Cortex of kidney (tissue), 1 donor: Measurements from ENCODE around the gene HECTD4.
"Not testable (repeated sequence)": the region's sequence is repeated elsewhere in the genome, so short reads cannot be mapped to it uniquely, and the experiment has no call there.

Experiments
- DNase-seq: peaks from one replicate; lab custom pipeline; 2025; lab: John Stamatoyannopoulos, UW

Gene HECTD4

DNA sequence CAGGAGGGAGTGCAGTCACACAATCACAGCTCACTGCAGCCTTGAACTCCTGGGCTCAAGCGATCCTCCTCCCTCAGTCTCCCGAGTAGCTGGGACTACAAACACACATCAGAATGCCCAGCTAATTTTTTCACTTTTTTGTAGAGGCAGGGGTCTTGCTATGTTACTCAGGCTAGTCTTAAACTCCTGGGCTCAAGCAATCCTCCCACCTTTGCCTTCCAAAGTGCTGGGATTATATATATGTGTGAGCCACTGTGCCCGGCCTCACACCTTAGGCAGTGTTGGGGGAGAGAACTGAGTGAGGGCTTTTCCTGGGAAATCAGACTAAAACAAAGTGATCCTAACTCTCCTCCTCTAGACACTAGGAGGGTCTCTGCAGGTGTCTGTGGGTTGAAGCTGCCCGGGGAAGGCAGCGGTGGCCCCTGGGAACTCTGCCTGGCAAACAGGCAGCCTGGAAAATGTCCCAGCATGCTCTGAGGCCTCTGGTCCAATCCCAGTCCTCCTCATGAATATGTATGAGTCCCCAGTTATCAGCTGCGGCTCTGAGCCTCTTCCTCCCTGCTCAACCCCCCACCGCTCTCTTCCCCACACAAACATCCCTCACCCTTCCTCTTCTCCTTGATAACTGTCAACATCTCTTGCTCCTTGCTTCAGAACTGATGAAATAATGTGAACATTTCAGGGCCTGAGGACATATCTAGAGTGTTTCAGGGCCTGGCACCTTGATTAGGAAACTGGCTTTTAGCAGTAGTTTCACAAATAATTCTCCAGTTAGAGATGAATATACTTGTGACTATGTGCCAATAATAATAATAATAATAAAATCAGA, 265.8 kb downstream of the HECTD4 start:
- no peak for DNase-seq

DNA sequence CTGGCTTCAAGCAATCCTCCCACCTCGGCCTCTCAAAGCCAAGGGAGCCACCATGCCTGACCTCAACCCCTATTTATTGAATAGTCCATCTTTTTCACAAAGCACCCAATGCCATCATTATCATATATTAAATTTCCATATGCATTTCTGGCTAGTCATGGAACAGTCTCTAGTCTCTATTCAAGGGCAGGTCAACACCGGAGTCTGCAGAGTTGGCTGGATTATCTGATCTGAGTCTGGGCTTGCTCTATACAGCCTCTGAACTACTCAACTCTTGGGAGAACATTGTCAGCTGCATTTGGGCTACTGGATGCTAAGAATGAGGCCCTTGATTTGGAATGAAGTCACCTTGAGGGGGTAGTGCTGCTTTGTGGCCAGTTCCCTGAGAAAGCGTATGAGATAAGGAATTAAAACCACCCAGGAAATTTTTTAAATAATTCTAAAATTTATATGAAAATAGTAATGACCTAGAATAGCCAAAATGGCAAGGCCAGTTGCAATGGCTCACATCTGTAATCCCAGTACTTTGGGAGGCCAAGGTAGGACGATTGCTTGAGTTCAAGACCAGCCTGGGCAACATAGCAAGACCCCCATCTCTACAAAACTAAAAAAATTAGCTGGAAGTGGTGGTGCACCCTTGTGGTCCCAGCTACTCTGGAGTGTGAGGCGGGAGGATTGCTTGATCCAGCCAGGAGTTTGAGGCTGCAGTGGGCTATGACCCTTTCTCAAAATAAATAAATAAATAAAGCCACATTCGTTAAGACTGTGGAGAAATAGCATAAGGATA, 266.8 kb downstream of the HECTD4 start:
- DNase-seq: no peak

DNA sequence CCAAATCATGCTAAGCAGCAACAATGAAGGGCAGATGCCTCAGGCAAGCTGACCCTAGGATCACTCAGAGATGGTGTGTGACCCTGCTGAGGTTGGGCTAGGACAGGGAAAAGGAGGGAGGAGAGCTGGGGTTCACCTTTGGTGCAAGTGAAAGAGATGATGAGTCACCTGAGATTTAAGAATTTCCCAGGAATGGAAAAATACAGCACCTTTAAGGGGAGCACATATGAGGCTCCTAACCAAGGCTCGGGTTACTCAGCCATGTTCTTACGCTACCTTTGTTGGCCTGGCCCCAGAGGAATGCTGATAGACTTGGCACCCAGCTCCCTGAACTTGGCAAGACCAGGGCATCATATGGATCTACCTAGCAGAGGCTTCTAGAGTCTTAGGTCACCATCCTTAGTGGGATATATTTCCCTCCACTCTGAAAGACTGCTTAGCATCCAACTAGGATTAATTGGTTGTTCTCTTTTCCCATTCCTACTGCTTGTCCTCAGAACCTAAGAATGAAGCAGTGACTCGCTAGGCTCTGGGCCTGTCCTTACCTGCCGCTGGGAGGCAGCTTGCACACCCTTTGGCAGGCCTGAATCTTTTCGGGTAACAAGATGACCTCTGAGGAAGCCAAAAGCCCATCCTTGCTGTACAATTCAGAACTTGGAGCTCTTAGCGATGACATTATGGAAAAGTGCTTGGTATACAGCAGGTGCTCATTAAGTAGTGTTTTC, 269.7 kb downstream of the HECTD4 start:
- no peak for DNase-seq

DNA sequence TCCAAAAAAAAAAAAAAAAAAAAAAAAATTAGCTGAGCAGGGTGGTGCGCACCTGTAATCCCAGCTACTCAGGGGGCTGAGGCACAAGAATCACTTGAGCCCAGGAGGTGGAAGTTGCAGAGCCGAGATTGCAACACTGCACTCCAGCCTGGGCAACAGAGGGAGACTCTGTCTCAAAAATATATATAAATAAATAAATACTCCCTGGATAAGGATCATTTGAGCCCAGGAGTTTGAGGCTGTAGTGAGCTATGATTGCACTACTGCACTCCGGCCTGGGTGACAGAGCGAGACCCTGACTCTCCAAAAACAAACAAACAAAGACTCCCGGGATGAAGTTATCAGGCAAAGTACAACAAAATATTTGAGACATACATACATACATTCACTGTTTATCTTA, 270.3 kb downstream of the HECTD4 start:
- no peak for DNase-seq

DNA sequence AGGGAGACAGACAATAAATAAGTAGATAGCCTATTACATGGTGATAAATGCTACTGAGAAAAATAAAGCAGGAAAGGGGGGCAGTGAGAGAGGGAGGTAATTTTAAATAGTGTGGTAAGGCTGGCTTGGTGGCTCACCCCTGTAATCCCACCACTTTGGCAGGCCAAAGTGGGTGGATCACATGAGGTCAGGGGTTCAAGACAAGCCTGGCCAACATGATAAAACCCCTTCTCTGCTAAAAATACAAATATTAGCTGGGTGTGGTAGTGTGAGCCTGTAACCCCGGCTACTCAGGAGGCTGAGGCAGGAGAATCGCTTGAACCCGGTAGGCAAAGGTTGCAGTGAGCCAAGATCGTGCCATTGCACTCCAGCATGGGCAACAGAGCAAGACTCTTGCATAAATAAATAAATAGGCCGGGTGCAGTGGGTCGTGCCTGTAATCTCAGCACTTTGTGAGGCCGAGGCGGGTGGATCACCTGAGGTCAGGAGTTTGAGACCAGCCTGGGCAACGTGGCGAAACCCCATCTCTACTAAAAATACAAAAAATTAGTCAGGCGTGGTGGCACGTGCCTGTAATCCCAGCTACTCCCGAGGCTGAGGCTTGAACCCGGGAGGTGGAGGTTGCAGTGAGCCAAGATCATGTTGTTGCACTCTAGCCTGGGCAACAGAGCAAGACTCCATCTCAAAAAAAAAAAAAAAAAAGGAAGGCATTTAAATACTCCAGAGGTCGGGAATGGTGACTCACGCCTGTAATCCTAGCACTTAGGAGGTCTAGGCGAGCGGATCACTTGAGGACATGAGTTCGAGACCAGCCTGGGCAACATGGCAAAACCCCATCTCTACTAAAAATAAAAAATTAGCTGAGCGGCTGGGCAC, 271.2 kb downstream of the HECTD4 start:
- not testable (repeated sequence) for DNase-seq
